T follicular helper cell (primary cell): ENCODE data around the gene UBE2K.
"Not testable (repeated sequence)": the region's sequence is repeated elsewhere in the genome, so short reads cannot be mapped to it uniquely, and the experiment has no call there.

Experiments
- DNase-seq: peaks from one replicate; pipeline ENCODE4 v3.0.0-alpha.2; 2020; ENCODE audit warnings: low read depth
- total RNA-seq, 2 experiments: gene quantifications; one replicate each; lab custom pipeline; 2026; lab: John Stamatoyannopoulos, UW

The UBE2K gene
- total RNA-seq, result 62.4 to 68.7 reads per million in 2 experiments

GRCh38 chr4:39697740-39698423 lies at the start of gene UBE2K:
UBE2K (plus strand) TSS chr4:39698136; CDS start chr4:39698328, 192 bp downstream.
- peak; percentile 83 for DNase-seq

DNA sequence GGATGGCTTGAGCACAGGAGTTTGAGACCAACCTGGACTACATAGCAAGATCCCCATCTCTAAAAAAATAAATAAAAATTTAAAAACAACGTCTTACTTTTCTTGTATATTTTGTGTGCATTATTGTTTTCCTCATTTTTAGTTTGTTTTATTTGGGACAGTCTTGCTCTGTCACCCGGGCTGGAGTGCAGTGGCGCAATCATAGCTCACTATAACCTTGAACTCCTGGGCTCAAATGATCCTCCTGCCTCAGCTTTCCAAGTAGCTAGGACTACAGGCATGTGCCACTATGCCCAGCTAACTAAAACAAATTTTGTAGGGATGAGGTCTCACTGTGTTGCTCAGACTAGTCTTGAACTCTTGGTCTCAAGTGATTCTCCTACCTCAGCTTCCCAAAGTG lies 49.7 kb upstream of the UBE2K start:
- no peak for DNase-seq

DNA sequence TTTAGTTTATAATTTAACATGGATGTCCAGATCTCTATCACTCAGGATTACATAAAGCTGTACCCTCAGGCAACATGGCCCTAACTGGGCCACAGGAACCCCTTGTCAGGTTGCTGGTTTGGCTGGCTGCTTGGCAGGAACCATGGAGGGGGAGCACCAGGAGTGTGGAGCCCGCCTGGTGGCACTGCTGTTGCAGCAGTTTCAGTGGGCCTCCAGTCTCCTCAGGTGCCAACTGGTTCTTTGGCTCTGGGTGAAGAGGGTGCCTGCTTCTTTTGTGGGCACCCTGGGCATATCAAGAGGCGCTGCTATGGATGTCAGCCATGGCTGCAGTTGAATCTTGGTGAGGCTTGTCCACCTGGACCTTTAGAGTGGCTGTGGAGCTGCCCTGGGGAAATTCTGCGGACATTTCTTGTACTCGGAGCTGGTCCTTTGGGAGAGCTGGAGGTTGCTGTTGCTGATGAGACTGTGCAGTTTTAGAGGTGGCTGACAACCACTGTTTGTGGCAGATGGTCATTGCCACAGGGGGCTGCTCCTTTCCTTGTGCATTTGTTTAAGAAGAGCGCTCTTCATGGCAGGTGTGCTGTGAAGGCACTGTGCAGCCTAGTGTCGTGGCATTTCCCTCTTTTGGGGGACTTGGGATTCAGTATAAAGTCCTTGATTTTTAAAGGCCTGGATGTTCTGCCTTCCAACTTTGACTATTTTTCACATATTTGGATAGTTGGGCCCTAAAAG lies 48.9 kb upstream of the UBE2K start:
- no peak for DNase-seq

- no peak for DNase-seq
Observed at GRCh38 chr4:39649639-39650265, 48.2 kb upstream of the UBE2K start.

DNA sequence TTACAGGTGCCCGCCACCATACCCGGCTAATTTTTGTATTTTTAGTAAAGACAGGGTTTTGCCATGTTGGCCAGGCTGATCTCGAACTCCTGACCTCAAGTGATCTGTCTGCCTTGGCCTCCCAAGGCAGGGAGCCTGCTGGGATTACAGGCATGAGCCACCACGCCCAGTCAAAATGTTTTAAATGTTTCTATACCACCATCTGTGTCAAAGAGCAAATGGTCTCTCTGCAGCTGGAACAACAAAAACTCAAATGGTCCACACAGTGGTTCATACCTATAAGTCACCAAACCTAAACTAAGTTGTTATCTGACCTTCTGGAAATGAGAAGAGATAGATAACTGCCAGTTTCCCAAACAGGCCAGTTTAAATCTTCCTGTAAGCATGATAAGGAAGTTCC lies 46.4 kb upstream of the UBE2K start:
- DNase-seq, result not testable (repeated sequence)

GRCh38 chr4:39655211-39655610 lies 42.7 kb upstream of the UBE2K start:
- DNase-seq, result no peak

DNA sequence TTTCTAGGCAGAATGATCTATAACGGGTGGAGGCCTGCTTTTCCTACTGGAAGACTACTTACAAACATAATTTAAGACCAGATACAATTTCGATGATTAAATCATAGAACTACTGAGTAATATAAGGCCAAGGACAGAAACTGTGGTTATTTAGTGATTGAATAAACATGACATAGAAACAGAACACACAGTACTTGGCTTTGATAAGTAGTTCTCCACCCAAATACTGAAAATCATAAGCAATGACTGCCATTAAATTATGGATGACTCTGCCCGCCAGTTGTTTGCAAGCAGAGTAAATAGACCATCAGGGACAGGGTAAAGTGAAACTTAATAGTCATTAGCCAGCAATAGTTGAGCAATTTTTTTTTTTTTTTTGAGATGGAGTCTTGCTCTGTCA lies 42.1 kb upstream of the UBE2K start:
- no peak for DNase-seq

DNA sequence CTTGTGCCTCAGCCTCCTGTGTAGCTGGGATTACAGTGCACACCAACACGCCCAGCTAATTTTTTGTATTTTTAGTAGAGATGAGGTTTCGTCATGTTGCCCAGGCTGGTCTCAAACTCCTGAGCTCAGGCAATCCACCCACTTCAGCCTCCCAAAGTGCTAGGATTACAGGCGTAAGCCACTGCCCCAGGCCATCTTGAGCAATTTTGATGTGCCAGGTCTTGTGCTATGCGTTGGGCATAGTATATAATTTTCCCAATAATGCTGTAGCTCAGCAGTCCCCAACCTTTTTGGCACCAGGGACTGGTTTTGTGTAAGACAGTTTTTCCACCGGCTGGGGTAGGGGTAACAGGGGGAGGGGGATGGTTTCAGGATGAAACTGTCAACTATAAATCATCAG lies 41.3 kb upstream of the UBE2K start:
- DNase-seq, result not testable (repeated sequence)

DNA sequence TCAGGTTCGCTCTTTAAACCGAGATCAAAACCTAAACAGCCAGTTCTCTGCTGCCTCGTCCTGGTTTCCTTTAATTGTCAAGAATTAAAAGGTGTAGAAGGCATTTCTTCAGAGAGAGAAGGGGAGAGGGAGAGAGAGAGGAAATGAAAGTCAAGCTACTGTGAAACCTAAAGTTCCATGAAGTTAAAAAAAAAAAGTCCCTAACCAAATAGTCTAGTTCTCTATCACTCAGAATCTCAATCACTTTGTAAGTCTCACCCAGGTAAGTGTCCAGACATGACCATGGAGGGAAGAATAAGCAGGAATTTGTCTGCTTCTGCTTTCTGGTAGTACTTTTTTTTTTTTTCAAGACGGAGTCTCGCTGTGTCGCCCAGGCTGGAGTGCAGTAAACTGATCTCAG lies 40.5 kb upstream of the UBE2K start:
- DNase-seq, result no peak

- no peak for DNase-seq
Observed at GRCh38 chr4:39658756-39659155, 39.2 kb upstream of the UBE2K start.

- no peak for DNase-seq
Observed at GRCh38 chr4:39660045-39660444, 37.9 kb upstream of the UBE2K start.

- no peak for DNase-seq
Observed at GRCh38 chr4:39660757-39661156, 37.2 kb upstream of the UBE2K start.

DNA sequence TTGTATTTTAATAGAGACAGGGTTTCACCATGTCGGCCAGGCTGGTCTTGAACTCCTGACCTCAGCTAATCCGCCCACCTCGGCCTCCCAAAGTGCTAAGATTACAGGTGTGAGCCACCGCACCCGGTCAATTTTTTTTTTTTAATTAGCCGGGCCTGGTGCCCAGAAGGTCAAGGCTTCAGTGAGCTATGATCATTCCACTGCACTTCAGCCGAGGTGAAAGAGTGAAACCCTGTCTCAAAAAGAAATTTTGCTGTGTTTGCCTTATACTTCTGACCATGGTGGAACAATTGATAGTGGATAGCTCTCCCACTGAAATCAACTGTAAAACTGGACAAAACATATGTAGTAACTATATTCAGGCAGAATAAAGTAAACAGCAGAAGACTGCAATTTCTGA lies 35.3 kb upstream of the UBE2K start:
- DNase-seq, result no peak

- DNase-seq, result no peak
Observed at GRCh38 chr4:39664828-39665731, 32.9 kb upstream of the UBE2K start.

- DNase-seq, result no peak
Observed at GRCh38 chr4:39667706-39668105, 30.2 kb upstream of the UBE2K start.

DNA sequence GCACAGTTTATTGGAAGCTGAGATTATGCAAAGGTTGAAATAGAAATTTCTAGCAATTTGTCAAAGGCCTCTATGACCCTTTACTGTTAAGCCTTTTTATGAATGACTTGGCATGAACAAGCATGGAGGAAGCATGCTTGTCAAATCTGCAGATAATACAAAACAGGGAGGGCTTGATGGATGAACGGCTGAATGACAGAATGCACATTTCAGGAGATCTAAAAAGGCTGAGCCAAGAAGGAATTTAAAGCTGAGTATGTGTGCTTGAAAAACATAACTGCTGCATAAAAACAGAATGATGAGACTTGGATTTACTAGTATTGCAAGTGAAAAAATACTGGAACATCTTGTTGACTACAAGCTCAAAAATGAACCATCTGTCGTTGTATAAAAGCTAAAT lies 29.0 kb upstream of the UBE2K start:
- DNase-seq, result no peak

- not testable (repeated sequence) for DNase-seq
Observed at GRCh38 chr4:39670296-39670695, 27.6 kb upstream of the UBE2K start.

- DNase-seq, result not testable (repeated sequence)
Observed at GRCh38 chr4:39675681-39676080, 22.3 kb upstream of the UBE2K start.

DNA sequence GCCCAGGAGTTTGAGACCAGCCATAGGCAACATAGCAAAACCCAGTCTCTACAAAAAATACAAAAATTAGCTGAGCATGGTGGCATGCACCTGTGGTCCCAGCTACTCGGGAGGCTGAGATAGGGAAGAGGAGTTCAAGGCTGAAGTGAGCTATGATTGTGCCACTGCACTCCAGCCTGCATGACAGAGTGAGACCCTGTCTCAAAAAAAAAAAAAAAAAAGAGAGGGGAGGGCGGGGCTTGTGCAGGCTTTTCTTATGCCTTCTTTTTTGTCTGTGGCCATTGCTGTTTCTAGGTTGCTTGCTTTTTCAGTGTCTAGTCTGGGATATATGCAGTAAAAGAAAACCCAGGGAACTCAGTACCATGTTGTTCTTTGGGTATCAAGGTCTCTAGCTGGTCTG lies 16.9 kb upstream of the UBE2K start:
- DNase-seq, result not testable (repeated sequence)

DNA sequence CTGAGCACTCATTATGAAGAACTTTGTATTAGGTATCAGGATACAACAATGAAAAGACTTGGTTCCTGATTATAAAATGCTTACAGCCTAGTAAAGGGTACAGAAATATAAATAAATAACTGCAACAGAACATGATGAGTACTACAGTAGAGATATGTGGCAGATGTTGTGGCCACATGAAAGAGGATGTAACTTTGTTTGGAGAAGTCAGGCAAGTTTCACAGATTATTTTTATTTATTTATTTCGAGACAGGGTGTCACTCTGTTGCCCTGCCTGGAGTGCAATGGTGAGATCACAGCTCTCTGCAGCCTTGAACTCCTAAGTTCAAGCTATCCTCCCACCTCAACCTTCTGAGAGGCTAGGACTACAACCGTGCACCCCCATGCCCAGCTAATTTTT lies 15.8 kb upstream of the UBE2K start:
- no peak for DNase-seq

- DNase-seq, result no peak
Observed at GRCh38 chr4:39685990-39686389, 11.9 kb upstream of the UBE2K start.

DNA sequence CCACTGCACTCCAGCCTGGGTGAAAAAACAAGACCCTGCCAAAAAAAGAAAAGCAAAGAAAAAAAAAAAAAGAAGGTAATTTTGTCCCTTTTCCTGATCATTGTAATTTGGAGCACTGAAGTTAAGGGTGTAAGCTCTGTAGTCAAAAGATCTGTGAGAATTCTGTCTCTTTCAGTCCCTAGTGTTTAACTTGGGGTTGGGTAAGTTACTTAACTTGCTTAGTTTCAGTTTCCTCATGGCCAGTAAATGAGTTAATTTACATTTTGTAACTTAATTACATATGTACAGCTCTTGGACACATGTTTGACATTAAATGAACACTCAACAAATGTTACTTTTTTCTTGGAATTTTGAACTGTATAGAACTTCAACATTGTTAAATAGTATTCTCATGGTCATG lies 10.9 kb upstream of the UBE2K start:
- DNase-seq, result no peak
